RWPE2 (cell line): ENCODE data around the gene CHKA.
A peak's percentile ranks its signal among the peaks of the same experiment; 100 is the strongest.

ENCODE experiments used
- ATAC-seq: fragments of 200-7000 bp; cut with Tn5 transposase; 3 replicates; pipeline ENCODE4 v1.9.1; 2021; ENCODE audit warnings: low read depth
- DNase-seq: peaks from one replicate; pipeline ENCODE4 v3.0.0-alpha.2; 2020; ENCODE audit warnings: low spot score
- H3K27ac ChIP-seq: fragments of 450-650 bp; 2 replicates; pipeline ENCODE4 v1.5.1; 2017; ENCODE audit warnings: mild to moderate bottlenecking; ENCODE audit not compliant: poor library complexity, severe bottlenecking
- H3K27me3 ChIP-seq: fragments of 250-450 bp; sonication (Bioruptor Pico); 2 replicates; pipeline ENCODE4 v1.5.1; 2021; ENCODE audit warnings: mild to moderate bottlenecking, moderate library complexity; ENCODE audit not compliant: insufficient read depth, poor library complexity, severe bottlenecking
- H3K36me3 ChIP-seq: fragments of 250-450 bp; sonication (Bioruptor Pico); 2 replicates; pipeline ENCODE4 v1.5.1; 2020; ENCODE audit warnings: low read depth, mild to moderate bottlenecking, moderate library complexity
- H3K4me1 ChIP-seq: fragments of 250-450 bp; sonication (Bioruptor Pico); 2 replicates; pipeline ENCODE4 v1.5.1; 2021; ENCODE audit warnings: mild to moderate bottlenecking, moderate library complexity; ENCODE audit not compliant: insufficient read depth, poor library complexity, severe bottlenecking
- H3K4me3 ChIP-seq: fragments of 250-450 bp; sonication (Bioruptor Pico); 2 replicates; pipeline ENCODE4 v1.5.1; 2021; ENCODE audit warnings: mild to moderate bottlenecking, moderate library complexity; ENCODE audit not compliant: severe bottlenecking
- H3K9me3 ChIP-seq: fragments of 250-450 bp; sonication (Bioruptor Pico); 2 replicates; pipeline ENCODE4 v1.5.1; 2021; ENCODE audit warnings: mild to moderate bottlenecking, moderate library complexity; ENCODE audit not compliant: severe bottlenecking
- TF ChIP-seq, protein P1 (sequence below): fragments of 450-650 bp; IDR thresholded peaks from one replicate; pipeline ENCODE4 v1.5.1; 2017; ENCODE audit warnings: mild to moderate bottlenecking, moderate library complexity; ENCODE audit not compliant: poor library complexity, severe bottlenecking

CHKA gene

GRCh38 chr11:68090287-68090686, 30.9 kb downstream of the CHKA start:
- no peaks in the 10 kb centered on the region for H3K27me3 ChIP-seq
- H3K36me3 ChIP-seq, result no peaks in the 10 kb centered on the region
- ATAC-seq (no peak), DNase-seq (no peak)
- no peaks in the 10 kb centered on the region for H3K9me3 ChIP-seq
- H3K4me3 ChIP-seq, result no peak overlapping the region
- no peak overlapping the region for H3K27ac ChIP-seq
- H3K4me1 ChIP-seq, result no peaks in the 10 kb centered on the region
- TF ChIP-seq, protein P1, sequence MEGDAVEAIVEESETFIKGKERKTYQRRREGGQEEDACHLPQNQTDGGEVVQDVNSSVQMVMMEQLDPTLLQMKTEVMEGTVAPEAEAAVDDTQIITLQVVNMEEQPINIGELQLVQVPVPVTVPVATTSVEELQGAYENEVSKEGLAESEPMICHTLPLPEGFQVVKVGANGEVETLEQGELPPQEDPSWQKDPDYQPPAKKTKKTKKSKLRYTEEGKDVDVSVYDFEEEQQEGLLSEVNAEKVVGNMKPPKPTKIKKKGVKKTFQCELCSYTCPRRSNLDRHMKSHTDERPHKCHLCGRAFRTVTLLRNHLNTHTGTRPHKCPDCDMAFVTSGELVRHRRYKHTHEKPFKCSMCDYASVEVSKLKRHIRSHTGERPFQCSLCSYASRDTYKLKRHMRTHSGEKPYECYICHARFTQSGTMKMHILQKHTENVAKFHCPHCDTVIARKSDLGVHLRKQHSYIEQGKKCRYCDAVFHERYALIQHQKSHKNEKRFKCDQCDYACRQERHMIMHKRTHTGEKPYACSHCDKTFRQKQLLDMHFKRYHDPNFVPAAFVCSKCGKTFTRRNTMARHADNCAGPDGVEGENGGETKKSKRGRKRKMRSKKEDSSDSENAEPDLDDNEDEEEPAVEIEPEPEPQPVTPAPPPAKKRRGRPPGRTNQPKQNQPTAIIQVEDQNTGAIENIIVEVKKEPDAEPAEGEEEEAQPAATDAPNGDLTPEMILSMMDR, result no peak

- Histone ChIP-seq H3K9me3 (no peaks in the 10 kb centered on the region), H3K27me3 (no peaks in the 10 kb centered on the region), H3K27ac (no peak overlapping the region), H3K36me3 (no peaks in the 10 kb centered on the region), H3K4me3 (no peak overlapping the region), H3K4me1 (no peaks in the 10 kb centered on the region)
- no peak for DNase-seq
- no peak for ATAC-seq
- TF ChIP-seq, protein P1, result no peak
Observed at GRCh38 chr11:68089679-68090078, 31.5 kb downstream of the CHKA start.

DNA sequence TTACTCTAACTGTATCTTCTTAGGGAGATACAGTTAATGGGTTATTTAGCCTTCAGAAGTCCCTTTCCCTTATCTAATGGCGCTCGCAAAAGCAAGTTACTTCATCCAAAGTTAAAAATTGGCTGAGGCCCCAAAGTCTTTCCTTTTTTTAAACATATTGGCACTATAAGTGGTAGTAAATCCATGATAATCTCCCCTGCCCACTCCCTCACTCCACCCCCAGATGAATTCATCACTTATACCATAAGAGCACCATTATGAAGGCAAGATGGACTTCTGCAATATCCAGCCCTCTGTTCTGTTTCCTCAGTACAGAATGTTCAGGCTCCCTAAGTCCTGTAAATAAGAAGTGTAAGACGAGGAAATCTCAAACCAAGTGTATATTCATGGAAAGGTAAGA, 37.7 kb downstream of the CHKA start:
- no peaks in the 10 kb centered on the region for H3K9me3 ChIP-seq
- ATAC-seq (no peak), DNase-seq (no peak)
- H3K27me3 ChIP-seq, result no peaks in the 10 kb centered on the region
- H3K27ac ChIP-seq, result no peak overlapping the region
- H3K36me3 ChIP-seq, result no peaks in the 10 kb centered on the region
- peaks cover 7% of the 10 kb centered on the region for H3K4me1 ChIP-seq
- TF ChIP-seq, protein P1, result no peak
- H3K4me3 ChIP-seq, result no peak overlapping the region

DNA sequence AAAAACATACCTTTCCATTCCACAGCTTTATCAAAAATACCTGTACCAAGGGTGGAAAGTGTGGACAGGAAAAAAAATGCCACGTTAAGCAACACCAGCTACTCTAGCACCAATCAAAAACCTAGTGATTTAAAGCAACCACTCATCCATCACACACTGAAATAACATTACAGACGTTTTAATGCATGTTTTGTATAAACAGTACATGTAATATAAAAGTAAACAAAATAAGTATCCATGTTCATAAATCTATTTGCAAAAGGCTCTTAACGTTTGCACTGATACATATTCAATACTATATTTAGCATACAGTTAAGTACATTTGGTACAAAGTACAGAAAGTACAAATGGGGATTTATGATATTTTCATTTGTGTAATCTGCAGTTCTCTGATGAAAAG, 38.7 kb downstream of the CHKA start:
- H3K27ac ChIP-seq, result no peak overlapping the region
- no peak for ATAC-seq
- no peaks in the 10 kb centered on the region for H3K9me3 ChIP-seq

GRCh38 chr11:68081691-68082090, 39.5 kb downstream of the CHKA start:
- ATAC-seq (peak; percentile 64; the same call in 2 of the 3 replicates), DNase-seq (no peak)
- no peak overlapping the region for H3K4me3 ChIP-seq
- TF ChIP-seq, protein P1, result no peak
- peaks cover 7% of the 10 kb centered on the region for H3K4me1 ChIP-seq
- H3K27me3 ChIP-seq, result no peaks in the 10 kb centered on the region
- no peaks in the 10 kb centered on the region for H3K36me3 ChIP-seq
- no peaks in the 10 kb centered on the region for H3K9me3 ChIP-seq
- H3K27ac ChIP-seq, result no peak overlapping the region

More for the DNA sequence above, 38.7 kb downstream of the CHKA start:
- TF ChIP-seq, protein P1, result no peak
- Histone ChIP-seq H3K4me1 (peaks cover 7% of the 10 kb centered on the region), H3K27me3 (no peaks in the 10 kb centered on the region), H3K4me3 (no peak overlapping the region), H3K36me3 (no peaks in the 10 kb centered on the region)
- DNase-seq, result no peak
